ENCODE results near the gene SNX1.

The SNX1 gene

GRCh38 chr15:64146885-64147681 is 51.3 kb downstream of the SNX1 start:
- DNase-seq (ENCODE audit: extremely low read depth, low read depth) = no peak
- no peak for TF ChIP-seq CTCF (IDR thresholded peaks at IDR 0.05; ENCODE audit: low read depth, low read length, missing control alignments)
- no peak overlapping the region for H3K4me3 ChIP-seq (replicated peaks; ENCODE audit: low read depth, low read length)

- DNase-seq (ENCODE audit: extremely low read depth, low read depth) = no peak
- H3K4me3 ChIP-seq (replicated peaks; ENCODE audit: low read depth, low read length) = no peak overlapping the region
- no peak for TF ChIP-seq CTCF (IDR thresholded peaks at IDR 0.05; ENCODE audit: low read depth, low read length, missing control alignments)
Observed at GRCh38 chr15:64148168-64148567, 52.4 kb downstream of the SNX1 start.

- TF ChIP-seq CTCF (IDR thresholded peaks at IDR 0.05; ENCODE audit: low read depth, low read length, missing control alignments) = no peak
- H3K4me3 ChIP-seq (replicated peaks; ENCODE audit: low read depth, low read length) = no peak overlapping the region
- DNase-seq (ENCODE audit: extremely low read depth, low read depth) = no peak
Observed at GRCh38 chr15:64148581-64148980, 52.8 kb downstream of the SNX1 start.

- no peak overlapping the region for H3K4me3 ChIP-seq (replicated peaks; ENCODE audit: low read depth, low read length)
- DNase-seq (ENCODE audit: extremely low read depth, low read depth) = no peak
- TF ChIP-seq CTCF (IDR thresholded peaks at IDR 0.05; ENCODE audit: low read depth, low read length, missing control alignments) = peak; percentile 32
Observed at GRCh38 chr15:64149424-64149823, 53.6 kb downstream of the SNX1 start.

GRCh38 chr15:64149893-64150578 is 54.3 kb downstream of the SNX1 start:
- DNase-seq (ENCODE audit: extremely low read depth, low read depth) = no peak
- H3K4me3 ChIP-seq (replicated peaks; ENCODE audit: low read depth, low read length) = no peak overlapping the region
- TF ChIP-seq CTCF (IDR thresholded peaks at IDR 0.05; ENCODE audit: low read depth, low read length, missing control alignments) = no peak

- no peak for TF ChIP-seq CTCF (IDR thresholded peaks at IDR 0.05; ENCODE audit: low read depth, low read length, missing control alignments)
- H3K4me3 ChIP-seq (replicated peaks; ENCODE audit: low read depth, low read length) = peak within 1 kb of the TSS; percentile 47
- DNase-seq (ENCODE audit: extremely low read depth, low read depth) = no peak
Observed at GRCh38 chr15:64151727-64152506, 56.1 kb downstream of the SNX1 start, which contains the start of gene SNX22. SNX22 (plus strand) TSS chr15:64151731; CDS start chr15:64151776, 45 bp downstream.
